NCI-H1105 treated with DMSO at 0.1 percent for 48 hours (cell line): ENCODE results near the gene VRK2.
"Not testable (repeated sequence)": the region's sequence is repeated elsewhere in the genome, so short reads cannot be mapped to it uniquely, and the experiment has no call there.

ENCODE experiments used
- DNase-seq: peaks from one replicate; lab custom pipeline; 2025; lab: John Stamatoyannopoulos, UW

VRK2 gene

GRCh38 chr2:58107803-58108710 is 61.5 kb downstream of the VRK2 start:
- DNase-seq: no peak

DNA sequence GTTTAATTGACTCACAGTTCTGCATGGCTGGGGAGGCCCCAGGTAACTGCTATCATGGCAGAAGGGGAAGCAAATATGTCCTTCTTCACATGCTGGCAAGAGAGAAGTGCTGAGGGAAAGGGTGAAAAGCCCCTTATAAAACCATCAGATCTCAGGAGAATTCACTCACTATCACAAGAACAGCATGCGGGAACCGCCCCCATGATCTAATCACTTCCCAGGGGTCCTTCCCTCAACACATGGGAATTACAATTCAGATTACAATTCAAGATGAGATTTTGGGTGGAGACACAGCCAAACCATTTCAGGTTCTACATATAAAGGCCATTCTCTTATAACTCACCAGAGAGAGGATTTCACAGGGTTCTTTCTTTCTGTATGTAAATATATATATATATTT is 62.9 kb downstream of the VRK2 start:
- no peak for DNase-seq

GRCh38 chr2:58110765-58111164 is 64.2 kb downstream of the VRK2 start:
- DNase-seq: no peak

GRCh38 chr2:58113563-58113962 is 67.0 kb downstream of the VRK2 start:
- not testable (repeated sequence) for DNase-seq

DNA sequence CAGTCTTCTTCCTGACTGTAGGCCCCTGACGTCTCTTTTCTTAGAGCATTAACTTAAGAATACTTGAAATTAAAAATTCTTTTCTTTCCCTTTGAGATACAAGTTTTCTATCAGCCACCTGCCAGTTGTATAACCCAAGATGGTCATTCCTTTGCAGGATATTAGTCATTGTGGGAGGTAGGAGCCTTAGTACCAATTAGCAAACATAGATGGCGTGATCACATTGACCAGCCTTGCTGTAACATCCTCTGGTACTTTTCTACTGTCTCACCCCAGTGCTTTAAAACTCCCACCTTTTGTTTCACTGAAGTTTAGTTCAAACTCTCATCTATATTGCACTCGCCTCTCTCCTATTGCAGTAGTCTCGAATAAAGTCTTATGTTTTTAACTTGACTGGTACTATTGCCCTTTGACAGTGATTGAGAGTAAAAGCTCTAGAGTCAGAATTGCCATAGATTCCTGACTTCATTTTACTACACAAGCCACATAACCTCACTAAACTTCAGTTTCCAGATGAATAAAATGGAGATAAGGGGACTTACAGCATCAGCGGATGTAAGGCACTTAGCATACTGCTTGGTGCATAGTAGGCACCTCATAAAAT is 74.1 kb downstream of the VRK2 start:
- no peak for DNase-seq

- DNase-seq: no peak
Observed at GRCh38 chr2:58122040-58122439, 75.4 kb downstream of the VRK2 start.

- DNase-seq: no peak
Observed at GRCh38 chr2:58122540-58122939, 75.9 kb downstream of the VRK2 start.

DNA sequence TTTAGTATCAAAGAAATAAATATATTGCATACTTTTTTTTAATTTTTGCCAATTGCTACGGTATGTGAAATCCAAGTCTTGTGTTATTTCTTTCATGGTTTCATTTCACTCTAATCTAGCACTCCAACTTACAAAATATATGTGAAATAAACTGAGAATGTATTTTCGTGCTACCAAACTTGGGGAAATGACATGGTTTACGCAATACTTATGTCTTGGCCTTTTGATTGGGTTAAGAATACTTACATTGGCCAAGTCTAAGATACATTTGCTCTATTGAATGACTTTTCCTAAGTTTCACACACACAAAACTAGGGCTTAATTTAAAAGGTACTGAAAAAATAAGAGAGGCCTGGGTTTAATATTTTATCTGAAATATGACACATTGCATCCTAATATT is 80.5 kb downstream of the VRK2 start:
- no peak for DNase-seq

- DNase-seq: no peak
Observed at GRCh38 chr2:58130238-58130637, 83.6 kb downstream of the VRK2 start.

DNA sequence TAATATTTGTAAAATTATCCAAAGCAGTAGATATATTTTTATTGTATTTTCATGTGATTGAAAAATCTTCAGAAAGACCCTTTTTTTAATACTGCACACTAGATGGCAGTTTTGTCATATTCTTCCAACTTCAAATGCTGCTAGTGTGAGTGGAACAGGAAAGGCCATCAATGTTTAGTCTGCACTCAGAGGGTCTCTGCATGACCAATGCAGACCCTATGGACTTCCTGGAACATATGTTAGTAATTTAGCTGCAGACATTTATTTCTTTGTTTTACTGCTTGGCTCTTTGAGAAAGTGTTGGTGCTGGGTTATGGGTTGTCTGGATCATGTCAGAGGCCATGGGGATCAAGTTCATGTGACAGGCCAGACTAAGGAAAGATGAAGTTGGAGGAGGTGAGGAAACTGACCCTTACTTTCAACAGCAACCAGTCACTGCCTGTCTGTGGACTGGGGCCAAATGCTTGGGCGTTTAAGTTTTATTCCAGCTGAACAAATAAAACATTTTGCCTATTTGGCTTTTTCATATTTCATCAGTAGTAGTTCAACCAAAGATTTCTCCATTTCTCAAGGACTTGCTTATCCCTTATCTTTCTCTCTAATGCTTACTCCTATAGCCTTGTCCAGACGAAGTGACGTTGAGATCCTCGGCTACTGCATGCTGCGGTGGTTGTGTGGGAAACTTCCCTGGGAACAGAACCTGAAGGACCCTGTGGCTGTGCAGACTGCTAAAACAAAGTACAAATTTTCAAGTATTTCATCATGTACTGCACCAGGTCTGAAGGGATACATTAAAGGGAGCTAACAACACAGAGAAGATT is 84.8 kb downstream of the VRK2 start:
- DNase-seq: peak; percentile 6

- DNase-seq: no peak
Observed at GRCh38 chr2:58133395-58133794, 86.8 kb downstream of the VRK2 start.

DNA sequence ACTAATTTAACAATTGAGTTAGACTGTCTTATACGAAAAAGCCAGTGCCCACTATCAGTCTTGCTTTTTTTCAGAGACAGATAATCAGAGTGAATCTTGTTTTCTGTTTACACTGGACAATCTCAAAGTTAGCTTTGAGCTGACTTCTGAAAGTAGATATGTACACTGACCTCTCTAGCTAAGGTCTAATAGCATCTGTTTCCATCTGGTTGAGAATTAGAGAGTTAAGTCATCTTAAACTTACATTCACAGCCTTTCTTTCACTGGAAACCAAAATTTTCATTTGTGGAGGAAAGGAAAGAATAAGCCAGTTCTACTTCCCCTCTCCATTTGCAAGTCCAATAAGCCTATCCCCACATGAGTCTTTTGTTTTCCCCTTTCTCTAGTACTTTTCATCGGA is 89.3 kb downstream of the VRK2 start:
- DNase-seq: no peak

DNA sequence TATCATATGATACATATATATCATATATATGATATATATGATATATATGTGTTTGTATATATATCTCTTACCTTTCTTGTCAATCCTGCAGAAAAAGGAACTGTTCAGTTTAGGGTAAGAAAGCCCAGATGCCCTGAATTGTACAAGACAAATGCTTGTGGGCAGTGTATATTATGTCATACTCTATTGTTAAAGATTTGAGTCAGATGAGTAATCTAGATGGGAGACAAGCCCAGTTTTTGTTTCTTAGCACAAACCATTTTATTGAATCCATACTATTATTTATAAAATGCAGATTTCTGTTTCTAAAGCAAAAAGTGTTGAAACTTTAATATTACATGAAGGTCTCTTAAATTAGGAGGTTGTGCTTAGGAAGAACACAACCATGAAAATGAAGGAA is 90.6 kb downstream of the VRK2 start:
- DNase-seq: no peak

GRCh38 chr2:58137856-58138255 is 91.2 kb downstream of the VRK2 start:
- DNase-seq: peak; percentile 9

- no peak for DNase-seq
Observed at GRCh38 chr2:58138396-58139030, 91.9 kb downstream of the VRK2 start.

GRCh38 chr2:58140508-58141072 is 94.0 kb downstream of the VRK2 start:
- no peak for DNase-seq

DNA sequence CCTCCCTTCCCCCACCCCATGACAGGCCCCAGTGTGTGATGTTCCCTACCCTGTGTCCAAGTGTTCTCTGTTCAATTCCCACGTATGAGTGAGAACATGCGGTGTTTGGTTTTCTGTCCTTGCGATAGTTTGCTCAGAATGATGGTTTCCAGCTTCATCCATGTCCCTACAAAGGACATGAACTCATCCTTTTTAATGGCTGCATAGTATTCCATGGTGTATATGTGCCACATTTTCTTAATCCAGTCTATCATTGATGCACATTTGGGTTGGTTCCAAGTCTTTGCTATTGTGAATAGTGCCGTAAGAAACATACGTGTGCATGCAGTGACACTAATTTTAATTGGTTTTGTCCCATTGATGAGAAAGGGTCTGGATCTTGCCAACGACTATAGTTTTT is 99.2 kb downstream of the VRK2 start:
- not testable (repeated sequence) for DNase-seq

GRCh38 chr2:58146707-58147106 is 100.1 kb downstream of the VRK2 start:
- DNase-seq: no peak

GRCh38 chr2:58155160-58155778 is 108.7 kb downstream of the VRK2 start:
- DNase-seq: no peak

DNA sequence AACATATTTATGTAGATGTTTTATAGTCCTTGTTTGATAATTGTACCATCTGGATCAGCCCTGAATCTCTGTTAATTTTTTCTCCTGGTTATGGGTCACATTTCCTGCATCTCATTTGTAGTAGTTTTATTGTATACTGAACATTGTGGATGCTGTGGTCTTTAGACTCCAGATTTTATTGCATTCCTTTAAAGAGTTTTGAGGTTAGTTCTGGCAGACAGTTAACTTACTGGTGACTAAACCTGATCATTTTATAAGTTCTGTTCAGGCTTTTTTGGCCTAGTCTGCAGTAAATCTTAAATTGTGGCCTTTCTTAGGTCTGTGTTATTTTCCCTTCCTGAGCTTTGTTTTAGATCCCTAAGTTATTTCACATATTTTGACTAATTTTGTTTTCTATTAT is 110.2 kb downstream of the VRK2 start:
- DNase-seq: no peak

DNA sequence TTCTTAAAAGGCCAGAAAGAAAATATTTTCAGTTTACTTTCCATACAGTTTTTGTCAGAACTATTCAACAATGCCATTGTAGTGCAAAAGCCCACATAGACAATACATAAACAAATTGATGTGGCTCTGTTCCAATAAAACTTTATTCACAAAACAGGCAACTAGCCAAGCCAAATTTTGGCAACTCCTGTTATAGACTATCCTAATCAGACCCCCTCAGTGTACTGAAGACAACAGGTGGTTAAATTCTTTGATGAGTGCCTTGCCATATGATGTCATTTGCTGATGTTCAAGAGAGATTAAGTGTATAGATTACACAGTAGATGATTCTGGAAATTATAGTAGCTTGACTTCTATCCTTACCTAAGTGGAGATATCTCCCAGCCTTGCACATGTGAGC is 111.1 kb downstream of the VRK2 start:
- DNase-seq: peak; percentile 5
